SH-SY5Y (cell line): Measurements from ENCODE around the gene ACBD6.

Experiments used
- GATA2 ChIP-seq: IDR thresholded peaks from 2 replicates; pipeline ENCODE4 v1.6.1; 2011; ENCODE audit warnings: mild to moderate bottlenecking, low read depth, low read length
- GATA3 ChIP-seq: IDR thresholded peaks from 2 replicates; pipeline ENCODE4 v1.6.1; 2011; ENCODE audit warnings: low read depth, mild to moderate bottlenecking, low read length, moderate library complexity

GRCh38 chr1:180288940-180289339 lies 213.4 kb downstream of the ACBD6 start:
- TF ChIP-seq GATA2 (no peak), GATA3 (no peak)
